Measurements from ENCODE around the gene CARM1. TPM values are rescaled to one million over a fixed set of nuclear protein-coding genes. Genes with fewer than 3 reads are reported as not detected.
A peak's percentile ranks its signal among the peaks of the same experiment; 100 is the strongest.

CARM1 gene
- total RNA-seq, 1 experiment from 2014 or later, result 103 TPM

GRCh38 chr19:10828981-10829821, 42.2 kb upstream of the CARM1 start:
- H3K79me2 ChIP-seq (ENCODE audit: insufficient read depth, low read length), result no peaks in the 10 kb centered on the region
- DNase-seq (ENCODE audit: low read depth, low spot score), result no peak
- ChIA-PET POLR2A (no interaction called here), CTCF (interaction anchor here (1.7 to 1.9 kb wide), 2 partner anchors 35 to 112 kb away, joined by 4 to 10 read pairs; partner anchors contain the start of gene DNM2), RAD21 (ENCODE audit: low non-redundant PET in 1 of 2, low total read pairs in 2 of 2, uncharacterized antibody in 2 of 2, unreplicated experiment in 2 of 2) (no interaction called here)
- intact Hi-C loops (cut with micrococcal nuclease), result no loop called here
- H3K27me3 ChIP-seq (ENCODE audit: insufficient read depth, low read length), result no peaks in the 10 kb centered on the region
- no peak overlapping the region for H3K4me2 ChIP-seq (ENCODE audit: low read length)
- H3K9ac ChIP-seq (ENCODE audit: low read length), result no peak overlapping the region
- H3K4me1 ChIP-seq (ENCODE audit: control insufficient read depth in 1 of 2, insufficient read depth in 2 of 2, low read length in 2 of 2), result no peaks in the 10 kb centered on the region
- H3K4me3 ChIP-seq (replicated peaks in 1 of 2; ENCODE audit: low read depth in 1 of 2, low read length in 2 of 2), result no peak overlapping the region
- peak; percentile 68 for ATAC-seq
- H4K20me1 ChIP-seq (ENCODE audit: insufficient read depth), result no peaks in the 10 kb centered on the region
- peaks cover 15 to 23% of the 10 kb centered on the region in 2 experiments for H3K36me3 ChIP-seq (ENCODE audit: control insufficient read depth in 1 of 2, insufficient read depth in 2 of 2, low read length in 2 of 2)
- H3K27ac ChIP-seq (ENCODE audit: low read depth, low read length), result no peak overlapping the region; the same call in 1 of the 2 replicates
- TF ChIP-seq ELF1 (IDR thresholded peaks at IDR 0.05; ENCODE audit: borderline replicate concordance, low read depth) (no peak), RAD21 (IDR thresholded peaks at IDR 0.05; ENCODE audit: low read depth) (peak; percentile 34; the same call in 1 of the 2 replicates), EZH2 (IDR thresholded peaks at IDR 0.05) (no peak), TCF7L2 (IDR thresholded peaks at IDR 0.05; ENCODE audit: borderline replicate concordance, extremely low read depth, insufficient read depth, insufficient read length) (no peak)
- TF ChIP-seq, protein P1, sequence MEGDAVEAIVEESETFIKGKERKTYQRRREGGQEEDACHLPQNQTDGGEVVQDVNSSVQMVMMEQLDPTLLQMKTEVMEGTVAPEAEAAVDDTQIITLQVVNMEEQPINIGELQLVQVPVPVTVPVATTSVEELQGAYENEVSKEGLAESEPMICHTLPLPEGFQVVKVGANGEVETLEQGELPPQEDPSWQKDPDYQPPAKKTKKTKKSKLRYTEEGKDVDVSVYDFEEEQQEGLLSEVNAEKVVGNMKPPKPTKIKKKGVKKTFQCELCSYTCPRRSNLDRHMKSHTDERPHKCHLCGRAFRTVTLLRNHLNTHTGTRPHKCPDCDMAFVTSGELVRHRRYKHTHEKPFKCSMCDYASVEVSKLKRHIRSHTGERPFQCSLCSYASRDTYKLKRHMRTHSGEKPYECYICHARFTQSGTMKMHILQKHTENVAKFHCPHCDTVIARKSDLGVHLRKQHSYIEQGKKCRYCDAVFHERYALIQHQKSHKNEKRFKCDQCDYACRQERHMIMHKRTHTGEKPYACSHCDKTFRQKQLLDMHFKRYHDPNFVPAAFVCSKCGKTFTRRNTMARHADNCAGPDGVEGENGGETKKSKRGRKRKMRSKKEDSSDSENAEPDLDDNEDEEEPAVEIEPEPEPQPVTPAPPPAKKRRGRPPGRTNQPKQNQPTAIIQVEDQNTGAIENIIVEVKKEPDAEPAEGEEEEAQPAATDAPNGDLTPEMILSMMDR (IDR thresholded peaks at IDR 0.05 in 2 of 3, conservative IDR thresholded peaks at IDR 0.05 in 1 of 3; ENCODE audit: borderline replicate concordance in 1 of 3, insufficient read depth in 1 of 3, low read depth in 2 of 3, low read length in 2 of 3), result peak in 2 of 3 experiments; percentile 26; a peak in 1 of 6 replicates
- no peaks in the 10 kb centered on the region for H3K9me2 ChIP-seq (ENCODE audit: insufficient read depth)
- BruUV-seq (replicated peaks), result no TSS peak
- H2AFZ ChIP-seq (ENCODE audit: low read depth, low read length, poor library complexity, severe bottlenecking), result no peak overlapping the region
- H3K9me3 ChIP-seq (ENCODE audit: control insufficient read depth in 1 of 2, insufficient read depth in 1 of 2, low read depth in 1 of 2, low read length in 2 of 2), result no peaks in the 10 kb centered on the region
